Measurements from ENCODE around the gene NUCB2. TPM values are rescaled to one million over a fixed set of nuclear protein-coding genes. Genes with fewer than 3 reads are reported as not detected.

Gene NUCB2
- total and polyA plus RNA-seq, 2 of the 8 experiments (the other 6 are each of a cell fraction or from before 2014, with no cell fraction given): 9.0 to 34.2 TPM

- ChIA-PET CTCF (ENCODE audit: partially characterized antibody) (no interaction called here), POLR2A (ENCODE audit: partially characterized antibody) (no interaction called here)
- Histone ChIP-seq H3K79me2 (ENCODE audit: control insufficient read depth in 1 of 2, insufficient read depth in 2 of 2, low read length in 2 of 2) (no peaks in the 10 kb centered on the region), H3K79me1 (ENCODE audit: low read depth, low read length) (no peaks in the 10 kb centered on the region), H2AFZ (ENCODE audit: low read length) (no peak overlapping the region), H2BK120ac (replicated peaks; ENCODE audit: low read depth, low read length) (no peak overlapping the region), H4K20me1 (replicated peaks in 1 of 2; ENCODE audit: control insufficient read depth in 1 of 2, insufficient read depth in 2 of 2, low read length in 2 of 2) (no peaks in the 10 kb centered on the region), H3K4ac (replicated peaks; ENCODE audit: insufficient read length, low read depth, low read length) (no peak overlapping the region), H4K5ac (ENCODE audit: insufficient read length, low read depth, low read length) (no peak overlapping the region), H3K14ac (ENCODE audit: insufficient read length) (no peak overlapping the region), H3K4me3 (ENCODE audit: extremely low read depth in 1 of 4, insufficient read depth in 2 of 4, low read depth in 3 of 4, low read length in 4 of 4) (no peak overlapping the region), H3K23me2 (ENCODE audit: low read depth, low read length) (no peaks in the 10 kb centered on the region), H2AK5ac (ENCODE audit: low read depth, low read length) (no peak overlapping the region), H3K36me3 (ENCODE audit: control insufficient read depth in 2 of 4, insufficient read depth in 4 of 4, low read length in 3 of 4) (no peaks in the 10 kb centered on the region), H3K18ac (ENCODE audit: extremely low read depth, low read length) (no peak overlapping the region), H4K91ac (replicated peaks; ENCODE audit: insufficient read length, low read length) (no peak overlapping the region), H3K23ac (ENCODE audit: insufficient read length) (no peak overlapping the region), H3K4me1 (replicated peaks in 1 of 4; ENCODE audit: control insufficient read depth in 3 of 4, insufficient read depth in 4 of 4, low read length in 3 of 4) (no peaks in the 10 kb centered on the region), H2BK20ac (ENCODE audit: low read length) (no peak overlapping the region), H3K27me3 (replicated peaks in 1 of 4; ENCODE audit: control insufficient read depth in 3 of 4, extremely low read depth in 1 of 4, insufficient read depth in 3 of 4, low read length in 3 of 4) (no peaks in the 10 kb centered on the region), H2BK5ac (ENCODE audit: low read depth, low read length) (no peak overlapping the region), H4K8ac (ENCODE audit: extremely low read depth, insufficient read depth, low read length) (no peak overlapping the region), H2BK12ac (ENCODE audit: low read depth, low read length) (no peak overlapping the region), H3K9ac (replicated peaks in 1 of 4; ENCODE audit: extremely low read depth in 1 of 4, low read depth in 3 of 4, low read length in 3 of 4) (no peak overlapping the region), H3K56ac (replicated peaks; ENCODE audit: insufficient read length, low read depth, low read length) (no peak overlapping the region), H3K4me2 (ENCODE audit: insufficient read depth in 1 of 2, low read depth in 2 of 2, low read length in 2 of 2) (no peak overlapping the region), H2BK15ac (ENCODE audit: low read length) (no peak overlapping the region), H3K9me3 (ENCODE audit: insufficient read depth in 2 of 2, low read depth in 1 of 2, low read length in 1 of 2) (no peaks in the 10 kb centered on the region), H3K27ac (ENCODE audit: low read depth, low read length) (no peak overlapping the region)
- WGBS, 2 experiments (ENCODE audit: extremely low coverage in 1 of 2, insufficient coverage in 1 of 2, insufficient read length in 1 of 2, insufficient replicate concordance in 2 of 2, low coverage in 1 of 2, low lambda C conversion rate in 2 of 2, missing lambda C conversion rate in 1 of 2): 81% methylated on average over 5 of the region's 5 CpGs; no CpG with 5 or more reads in 1 of the 2 experiments
- no peak for FAIRE-seq
- no peak for DNase-seq (ENCODE audit: low read depth in 1 of 2, low spot score in 2 of 2)
- no peak for TF ChIP-seq KDM1A (IDR thresholded peaks at IDR 0.05; ENCODE audit: borderline replicate concordance, low read length)
- no peak for TF ChIP-seq CHD1 (IDR thresholded peaks at IDR 0.05; ENCODE audit: low read depth, low read length)
- TF ChIP-seq EZH2 (IDR thresholded peaks at IDR 0.05; ENCODE audit: low read depth, low read length, severe bottlenecking): no peak
- no peak for TF ChIP-seq CTCF (IDR thresholded peaks at IDR 0.05; ENCODE audit: control extremely low read depth in 1 of 3, insufficient read depth in 1 of 3, low read depth in 1 of 3, low read length in 3 of 3)
- no peak for TF ChIP-seq BRCA1 (IDR thresholded peaks at IDR 0.05; ENCODE audit: low read depth, low read length)
- no peak for TF ChIP-seq ASH2L (IDR thresholded peaks at IDR 0.05; ENCODE audit: low read length)
- TF ChIP-seq ATF2 (IDR thresholded peaks at IDR 0.05; ENCODE audit: low read length): no peak
- no peak for TF ChIP-seq SUZ12 (IDR thresholded peaks at IDR 0.05; ENCODE audit: low read length)
Observed at GRCh38 chr11:17298302-17298701, 21.8 kb downstream of the NUCB2 start.

Data from H1 (cell line).